K562 (cell line): Measurements from ENCODE around the gene MCCD1. TPM values are rescaled to one million over a fixed set of nuclear protein-coding genes. Genes with fewer than 3 reads are reported as not detected.

Experiments
- ATF1 ChIP-seq, 2 experiments: fragments of 450-650 bp in 1 of 2; IDR thresholded peaks; 2 replicates each; pipeline ENCODE4 v1.6.1; 2016; ENCODE audit warnings: missing compliant biosample characterization in 1 of 2, missing genetic modification characterization in 1 of 2
- BHLHE40 ChIP-seq: IDR thresholded peaks from 2 replicates; pipeline ENCODE4 v1.6.1; 2011; ENCODE audit warnings: low read length, improper control_type of control experiment
- BRD4 ChIP-seq: fragments of 200-600 bp; sonication (generic); IDR thresholded peaks from 2 replicates; pipeline ENCODE4 v1.6.1; 2017; ENCODE audit warnings: inconsistent platforms
- CREB5 ChIP-seq: fragments of 250-450 bp; sonication (Bioruptor Pico); IDR thresholded peaks from 2 replicates; pipeline ENCODE4 v1.5.0; 2020; ENCODE audit warnings: mild to moderate bottlenecking
- CREM ChIP-seq: IDR thresholded peaks from 2 replicates; pipeline ENCODE4 v1.6.1; 2014; ENCODE audit warnings: antibody characterized with exemption, low read depth
- EGR1 ChIP-seq: fragments of 450-650 bp; conservative IDR thresholded peaks from 2 replicates; pipeline ENCODE4 v1.6.1; 2017; ENCODE audit warnings: mild to moderate bottlenecking
- HCFC1 ChIP-seq: IDR thresholded peaks from 2 replicates; pipeline ENCODE4 v1.6.1; 2012; ENCODE audit warnings: low read depth, low read length, improper control_type of control experiment
- MCM2 ChIP-seq: fragments of 450-650 bp; IDR thresholded peaks from 2 replicates; pipeline ENCODE4 v1.6.1; 2017; ENCODE audit warnings: low read depth, mild to moderate bottlenecking
- MCM7 ChIP-seq, 2 experiments: fragments of 450-650 bp; IDR thresholded peaks; 2 replicates each; pipeline ENCODE4 v1.6.1; 2016 to 2018
- MEF2D ChIP-seq: conservative IDR thresholded peaks from 2 replicates; pipeline ENCODE4 v1.6.1; 2016; ENCODE audit warnings: low read depth, missing genetic modification characterization, missing compliant biosample characterization
- MYC ChIP-seq, 2 experiments: fragments of 250-450 bp in 1 of 2; sonication (Bioruptor Pico) in 1 of 2; IDR thresholded peaks; 2 replicates each; pipeline versions ENCODE4 v1.5.1 to v1.6.1; 2012 to 2021; ENCODE audit warnings: low read depth in 2 of 2, borderline replicate concordance in 1 of 2, improper control_type of control experiment in 1 of 2, low read length in 1 of 2, mild to moderate bottlenecking in 1 of 2, moderate library complexity in 1 of 2
- NEUROD1 ChIP-seq: fragments of 150-350 bp; IDR thresholded peaks from 2 replicates; pipeline ENCODE4 v1.6.1; 2014; ENCODE audit warnings: borderline replicate concordance, low read length, low read depth; ENCODE audit not compliant: partially characterized antibody
- OTX1 ChIP-seq: fragments of 450-650 bp; formaldehyde crosslinking; IDR thresholded peaks from 2 replicates; pipeline ENCODE4 v1.4.0; 2022; ENCODE audit warnings: mild to moderate bottlenecking
- TAF1 ChIP-seq: IDR thresholded peaks from 2 replicates; pipeline ENCODE4 v1.6.1; 2011; ENCODE audit warnings: mild to moderate bottlenecking, low read length, moderate library complexity; ENCODE audit not compliant: insufficient read depth, control insufficient read depth, severe bottlenecking; ENCODE audit errors: extremely low read depth
- TAF9B ChIP-seq: fragments of 450-650 bp; IDR thresholded peaks from 2 replicates; pipeline ENCODE4 v1.6.1; 2018; ENCODE audit warnings: mild to moderate bottlenecking; ENCODE audit not compliant: partially characterized antibody
- TFAP4 ChIP-seq: sonication (generic); formaldehyde crosslinking; IDR thresholded peaks from 2 replicates; pipeline ENCODE4 v1.8.0; 2022; ENCODE audit warnings: missing genetic modification reagents, mild to moderate bottlenecking, moderate library complexity, borderline replicate concordance
- ZNF551 ChIP-seq: fragments of 250-450 bp; sonication (Bioruptor Pico); IDR thresholded peaks from 2 replicates; pipeline ENCODE4 v1.5.0; 2021; ENCODE audit warnings: mild to moderate bottlenecking, moderate library complexity
- ZNF584 ChIP-seq: fragments of 200-800 bp; sonication (Bioruptor generic); IDR thresholded peaks from 2 replicates; pipeline ENCODE4 v1.6.1; 2016; ENCODE audit warnings: low read depth, mild to moderate bottlenecking, missing genetic modification characterization, missing compliant biosample characterization
- ZNF586 ChIP-seq: fragments of 450-650 bp; formaldehyde crosslinking; conservative IDR thresholded peaks from 2 replicates; pipeline ENCODE4 v1.4.0; 2020; ENCODE audit warnings: mild to moderate bottlenecking, moderate library complexity
- polyA plus RNA-seq, 8 experiments: library from polyadenylated mRNA; depleted of rRNA in 4 of 8; stranded (reverse) in 5 of 8; unstranded in 3 of 8; fragments of >200 nt; fragmentation: Nextera tagmentation in 2 of 8; fragmentation: Illumina TruSeq in 1 of 8; extraction: Ambion mirVana in 2 of 8; extraction: Trizol in 1 of 8; gene quantifications; 2 replicates each; pipeline versions ENCODE4 v1.2.1 to v1.2.3, GENCODE V29; 2011 to 2014; ENCODE audit warnings: inconsistent platforms in 1 of 8, missing spikeins in 1 of 8
- total RNA-seq, 7 experiments: library from RNA; depleted of rRNA in 6 of 7; stranded (reverse); fragments of >200 nt in 6 of 7; fragmentation: Illumina TruSeq in 2 of 7; extraction: Trizol in 2 of 7; gene quantifications; 2 replicates each; pipeline versions ENCODE4 v1.2.1 to v1.2.3, GENCODE V29; 2011 to 2021; ENCODE audit warnings: low replicate concordance in 1 of 7
- TF ChIP-seq, protein P1 (sequence below): sonication (generic); formaldehyde crosslinking; IDR thresholded peaks from 2 replicates; pipeline ENCODE4 v1.8.0; 2023; ENCODE audit warnings: mild to moderate bottlenecking, missing genetic modification reagents
- TF ChIP-seq, protein P2 (sequence below): fragments of 450-650 bp; IDR thresholded peaks from 2 replicates; pipeline ENCODE4 v1.6.1; 2018; ENCODE audit not compliant: partially characterized antibody

Gene MCCD1
- total and polyA plus RNA-seq, 9 of the 15 experiments (the other 6 are each of a cell fraction or from before 2014, with no cell fraction given) = not detected

GRCh38 chr6:31546339-31546957 lies 17.7 kb downstream of the MCCD1 start, which contains the start of gene ATP6V1G2 (continued):
- TF ChIP-seq TAF9B (no peak), HCFC1 (peak; percentile 50; the same call in 1 of the 2 replicates), MYC (IDR thresholded peaks at IDR 0.05; ENCODE audit: low read depth, low read length) (peak; percentile 52; the same call in 1 of the 2 replicates), MYC (CRISPR knock-in tag; IDR thresholded peaks at IDR 0.05; ENCODE audit: borderline replicate concordance, low read depth) (no peak), TFAP4 (CRISPR knock-in tag) (peak; percentile 39; the same call in 1 of the 2 replicates), CREB5 (CRISPR knock-in tag) (no peak), ATF1 (CRISPR knock-in tag; IDR thresholded peaks at IDR 0.05) (no peak), ATF1 (tag; IDR thresholded peaks at IDR 0.05) (no peak), MEF2D (tag) (no peak), TAF1 (no peak), EGR1 (peak; percentile 83), OTX1 (CRISPR knock-in tag) (no peak), ZNF551 (CRISPR knock-in tag) (no peak), ZNF584 (CRISPR knock-in tag) (no peak), MCM2 (no peak), BRD4 (no peak), NEUROD1 (peak; percentile 63), CREM (peak; percentile 67), ZNF586 (CRISPR knock-in tag) (no peak), MCM7 (IDR thresholded peaks at IDR 0.05) (no peak), BHLHE40 (peak; percentile 42; the same call in 1 of the 2 replicates)
- TF ChIP-seq, protein P1, sequence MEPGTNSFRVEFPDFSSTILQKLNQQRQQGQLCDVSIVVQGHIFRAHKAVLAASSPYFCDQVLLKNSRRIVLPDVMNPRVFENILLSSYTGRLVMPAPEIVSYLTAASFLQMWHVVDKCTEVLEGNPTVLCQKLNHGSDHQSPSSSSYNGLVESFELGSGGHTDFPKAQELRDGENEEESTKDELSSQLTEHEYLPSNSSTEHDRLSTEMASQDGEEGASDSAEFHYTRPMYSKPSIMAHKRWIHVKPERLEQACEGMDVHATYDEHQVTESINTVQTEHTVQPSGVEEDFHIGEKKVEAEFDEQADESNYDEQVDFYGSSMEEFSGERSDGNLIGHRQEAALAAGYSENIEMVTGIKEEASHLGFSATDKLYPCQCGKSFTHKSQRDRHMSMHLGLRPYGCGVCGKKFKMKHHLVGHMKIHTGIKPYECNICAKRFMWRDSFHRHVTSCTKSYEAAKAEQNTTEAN (CRISPR knock-in tag) = no peak
- TF ChIP-seq, protein P2, sequence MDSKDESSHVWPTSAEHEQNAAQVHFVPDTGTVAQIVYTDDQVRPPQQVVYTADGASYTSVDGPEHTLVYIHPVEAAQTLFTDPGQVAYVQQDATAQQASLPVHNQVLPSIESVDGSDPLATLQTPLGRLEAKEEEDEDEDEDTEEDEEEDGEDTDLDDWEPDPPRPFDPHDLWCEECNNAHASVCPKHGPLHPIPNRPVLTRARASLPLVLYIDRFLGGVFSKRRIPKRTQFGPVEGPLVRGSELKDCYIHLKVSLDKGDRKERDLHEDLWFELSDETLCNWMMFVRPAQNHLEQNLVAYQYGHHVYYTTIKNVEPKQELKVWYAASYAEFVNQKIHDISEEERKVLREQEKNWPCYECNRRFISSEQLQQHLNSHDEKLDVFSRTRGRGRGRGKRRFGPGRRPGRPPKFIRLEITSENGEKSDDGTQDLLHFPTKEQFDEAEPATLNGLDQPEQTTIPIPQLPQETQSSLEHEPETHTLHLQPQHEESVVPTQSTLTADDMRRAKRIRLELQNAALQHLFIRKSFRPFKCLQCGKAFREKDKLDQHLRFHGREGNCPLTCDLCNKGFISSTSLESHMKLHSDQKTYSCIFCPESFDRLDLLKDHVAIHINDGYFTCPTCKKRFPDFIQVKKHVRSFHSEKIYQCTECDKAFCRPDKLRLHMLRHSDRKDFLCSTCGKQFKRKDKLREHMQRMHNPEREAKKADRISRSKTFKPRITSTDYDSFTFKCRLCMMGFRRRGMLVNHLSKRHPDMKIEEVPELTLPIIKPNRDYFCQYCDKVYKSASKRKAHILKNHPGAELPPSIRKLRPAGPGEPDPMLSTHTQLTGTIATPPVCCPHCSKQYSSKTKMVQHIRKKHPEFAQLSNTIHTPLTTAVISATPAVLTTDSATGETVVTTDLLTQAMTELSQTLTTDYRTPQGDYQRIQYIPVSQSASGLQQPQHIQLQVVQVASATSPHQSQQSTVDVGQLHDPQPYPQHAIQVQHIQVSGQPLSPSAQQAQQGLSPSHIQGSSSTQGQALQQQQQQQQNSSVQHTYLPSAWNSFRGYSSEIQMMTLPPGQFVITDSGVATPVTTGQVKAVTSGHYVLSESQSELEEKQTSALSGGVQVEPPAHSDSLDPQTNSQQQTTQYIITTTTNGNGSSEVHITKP = peak; percentile 81
